ENCODE results near the gene TMEM126A. TPM values are rescaled to one million over a fixed set of nuclear protein-coding genes. Genes with fewer than 3 reads are reported as not detected.

The TMEM126A gene
- total and polyA plus RNA-seq, 2 of the 13 experiments (the other 11 are each of a cell fraction or from before 2014, with no cell fraction given): 59.5 to 66.9 TPM

GRCh38 chr11:85627998-85628770 is 19.6 kb upstream of the TMEM126A start, which contains the start of gene TMEM126B (continued):
- TF ChIP-seq ZNF570 (CRISPR knock-in tag; IDR thresholded peaks at IDR 0.05; ENCODE audit: borderline replicate concordance) (no peak), ZNF713 (CRISPR knock-in tag; IDR thresholded peaks at IDR 0.05) (no peak), ZNF256 (CRISPR knock-in tag; conservative IDR thresholded peaks at IDR 0.05) (no peak), ZNF724P (CRISPR knock-in tag; IDR thresholded peaks at IDR 0.05; ENCODE audit: borderline replicate concordance) (no peak), SALL2 (CRISPR knock-in tag; IDR thresholded peaks at IDR 0.05) (peak; percentile 76), ARNT2 (CRISPR knock-in tag; IDR thresholded peaks at IDR 0.05; ENCODE audit: low read depth) (0 out of 2 replicates have a peak, but pooled peaks have one; percentile 22), LBX2 (CRISPR knock-in tag; IDR thresholded peaks at IDR 0.05; ENCODE audit: borderline replicate concordance) (no peak), RAD51 (IDR thresholded peaks at IDR 0.05; ENCODE audit: borderline replicate concordance) (peak; percentile 51; the same call in 1 of the 2 replicates), RBM39 (IDR thresholded peaks at IDR 0.05; ENCODE audit: low read depth, low read length, poor library complexity, severe bottlenecking) (no peak), ZNF674 (CRISPR knock-in tag; IDR thresholded peaks at IDR 0.05; ENCODE audit: low read depth) (0 out of 2 replicates have a peak, but pooled peaks have one; percentile 35), JUND (CRISPR knock-in tag; IDR thresholded peaks at IDR 0.05) (no peak), PLRG1 (conservative IDR thresholded peaks at IDR 0.05) (no peak), THAP11 (CRISPR knock-in tag; IDR thresholded peaks at IDR 0.05) (peak; percentile 86), ZNF337 (CRISPR knock-in tag; IDR thresholded peaks at IDR 0.05; ENCODE audit: borderline replicate concordance, low read depth) (no peak), GTF3A (CRISPR knock-in tag; conservative IDR thresholded peaks at IDR 0.05) (0 out of 2 replicates have a peak, but pooled peaks have one; percentile 59), NFYB (CRISPR knock-in tag; IDR thresholded peaks at IDR 0.05) (peak; percentile 79), ZNF605 (CRISPR knock-in tag; IDR thresholded peaks at IDR 0.05) (no peak), HCFC1 (IDR thresholded peaks at IDR 0.05; ENCODE audit: low read depth, low read length) (0 out of 2 replicates have a peak, but pooled peaks have one; percentile 27), TCF7 (IDR thresholded peaks at IDR 0.05; ENCODE audit: low read depth) (no peak), ZNF280D (CRISPR knock-in tag; IDR thresholded peaks at IDR 0.05) (no peak), WIZ (CRISPR knock-in tag; IDR thresholded peaks at IDR 0.05) (no peak)
- TF ChIP-seq, protein P1, sequence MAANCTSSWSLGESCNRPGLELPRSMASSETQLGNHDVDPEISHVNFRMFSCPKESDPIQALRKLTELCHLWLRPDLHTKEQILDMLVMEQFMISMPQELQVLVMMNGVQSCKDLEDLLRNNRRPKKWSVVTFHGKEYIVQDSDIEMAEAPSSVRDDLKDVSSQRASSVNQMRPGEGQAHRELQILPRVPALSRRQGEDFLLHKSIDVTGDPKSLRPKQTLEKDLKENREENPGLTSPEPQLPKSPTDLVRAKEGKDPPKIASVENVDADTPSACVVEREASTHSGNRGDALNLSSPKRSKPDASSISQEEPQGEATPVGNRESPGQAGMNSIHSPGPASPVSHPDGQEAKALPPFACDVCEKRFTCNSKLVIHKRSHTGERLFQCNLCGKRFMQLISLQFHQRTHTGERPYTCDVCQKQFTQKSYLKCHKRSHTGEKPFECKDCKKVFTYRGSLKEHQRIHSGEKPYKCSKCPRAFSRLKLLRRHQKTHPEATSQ (CRISPR knock-in tag; IDR thresholded peaks at IDR 0.05; ENCODE audit: borderline replicate concordance): peak; percentile 83; the same call in 1 of the 2 replicates
- TF ChIP-seq, protein P2, sequence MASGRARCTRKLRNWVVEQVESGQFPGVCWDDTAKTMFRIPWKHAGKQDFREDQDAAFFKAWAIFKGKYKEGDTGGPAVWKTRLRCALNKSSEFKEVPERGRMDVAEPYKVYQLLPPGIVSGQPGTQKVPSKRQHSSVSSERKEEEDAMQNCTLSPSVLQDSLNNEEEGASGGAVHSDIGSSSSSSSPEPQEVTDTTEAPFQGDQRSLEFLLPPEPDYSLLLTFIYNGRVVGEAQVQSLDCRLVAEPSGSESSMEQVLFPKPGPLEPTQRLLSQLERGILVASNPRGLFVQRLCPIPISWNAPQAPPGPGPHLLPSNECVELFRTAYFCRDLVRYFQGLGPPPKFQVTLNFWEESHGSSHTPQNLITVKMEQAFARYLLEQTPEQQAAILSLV (CRISPR knock-in tag; IDR thresholded peaks at IDR 0.05; ENCODE audit: borderline replicate concordance): peak; percentile 36; the same call in 1 of the 2 replicates
- TF ChIP-seq, protein P3, sequence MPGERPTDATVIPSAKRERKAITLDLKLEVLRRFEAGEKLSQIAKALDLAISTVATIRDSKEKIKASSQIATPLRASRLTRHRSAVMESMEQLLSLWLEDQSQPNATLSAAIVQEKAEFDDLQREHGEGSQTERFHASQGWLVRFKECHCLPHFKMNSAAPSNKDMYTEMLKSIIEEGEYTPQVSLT (CRISPR knock-in tag; IDR thresholded peaks at IDR 0.05; ENCODE audit: borderline replicate concordance, low read depth): no peak

Measured in HepG2 (cell line).